HepG2 (cell line): ENCODE data around the gene LCE1A. TPM values are rescaled to one million over a fixed set of nuclear protein-coding genes. Genes with fewer than 3 reads are reported as not detected.

Experiments used
- ATAC-seq: fragments of 200-7000 bp; cut with Tn5 transposase; 3 replicates; pipeline ENCODE4 v1.9.1; 2020; ENCODE audit warnings: mild to moderate bottlenecking, moderate library complexity
- BruUV-seq: library from RNA; stranded (reverse); fragments of 400-500 nt; replicated peaks from 2 replicates; lab custom pipeline; 2021; lab: Mats Ljungman, UMichigan
- CTCF ChIA-PET: fragments of 300-600 bp; formaldehyde crosslinking; extraction: SDS; loops from one replicate; lab custom pipeline; 2021; ENCODE audit warnings: low total read pairs, inconsistent platforms, low intra/inter-chr PET ratio; lab: Yijun Ruan, JAX
- POLR2A ChIA-PET: fragments of 350-600 bp; sonication (Branson Sonifier 250); formaldehyde crosslinking; loops from one replicate; lab custom pipeline; 2020; ENCODE audit warnings: antibody characterized with exemption, inconsistent platforms; lab: Yijun Ruan, JAX
- DNase-seq: peaks from one replicate; pipeline ENCODE4 v3.0.0-alpha.2; 2015; ENCODE audit warnings: low spot score
- FAIRE-seq: peaks from 3 replicates; lab custom pipeline; 2011; peaks lifted over from hg19 to GRCh38; lab: Jason Lieb, UNC
- H2AFZ ChIP-seq: one replicate; pipeline ENCODE4 v1.6.1; 2011; ENCODE audit warnings: low read length, inconsistent platforms
- H3K27ac ChIP-seq: fragments of 300-600 bp; 3 replicates; pipeline ENCODE4 v1.8.0; 2011; ENCODE audit warnings: mixed run types, mild to moderate bottlenecking, mixed read lengths, low read length, inconsistent platforms; ENCODE audit not compliant: insufficient read depth; ENCODE audit errors: extremely low read length
- H3K27me3 ChIP-seq, 2 experiments: fragments of 200-600 bp in 1 of 2; 2 replicates in 1 of 2; 3 replicates in 1 of 2; pipeline versions ENCODE4 v1.6.0 to v1.8.0; 2011; ENCODE audit warnings: low read length in 2 of 2, mild to moderate bottlenecking in 2 of 2, moderate library complexity in 2 of 2, inconsistent platforms in 1 of 2; ENCODE audit not compliant: insufficient read depth in 2 of 2, control insufficient read depth in 1 of 2
- H3K36me3 ChIP-seq, 2 experiments: fragments of 200-600 bp in 1 of 2; replicated peaks in 1 of 2; 2 replicates in 1 of 2; 3 replicates in 1 of 2; pipeline versions ENCODE4 v1.5.1 to v1.8.0; 2011; ENCODE audit warnings: low read length in 2 of 2, inconsistent platforms in 1 of 2; ENCODE audit not compliant: insufficient read depth in 2 of 2, control insufficient read depth in 1 of 2
- H3K4me1 ChIP-seq: 2 replicates; pipeline ENCODE4 v1.5.1; 2012; ENCODE audit warnings: low read length, inconsistent platforms; ENCODE audit not compliant: insufficient read depth
- H3K4me2 ChIP-seq: 2 replicates; pipeline ENCODE4 v1.6.0; 2011; ENCODE audit warnings: low read depth, low read length, inconsistent platforms
- H3K4me3 ChIP-seq, 3 experiments: fragments of 200-600 bp in 1 of 3; sonication (generic), shearing (Covaris generic) in 1 of 3; replicated peaks in 1 of 3; 2 replicates each; pipeline ENCODE4 v1.5.1; 2011 to 2016; ENCODE audit warnings: low read length in 3 of 3, inconsistent platforms in 2 of 3, low read depth in 2 of 3, mild to moderate bottlenecking in 2 of 3, control low read depth in 1 of 3, mixed read lengths in 1 of 3; ENCODE audit not compliant: insufficient read depth in 1 of 3
- H3K79me2 ChIP-seq: one replicate; pipeline ENCODE4 v1.6.1; 2011; ENCODE audit warnings: low read length, inconsistent platforms; ENCODE audit not compliant: insufficient read depth
- H3K9ac ChIP-seq: 2 replicates; pipeline ENCODE4 v1.6.0; 2011; ENCODE audit warnings: mild to moderate bottlenecking, low read depth, low read length, inconsistent platforms; ENCODE audit not compliant: insufficient read depth
- H3K9me3 ChIP-seq: 2 replicates; pipeline ENCODE4 v1.5.1; 2012; ENCODE audit warnings: mild to moderate bottlenecking, low read length
- H4K20me1 ChIP-seq: 2 replicates; pipeline ENCODE4 v1.6.0; 2011; ENCODE audit warnings: inconsistent platforms, mild to moderate bottlenecking, low read length, moderate library complexity; ENCODE audit not compliant: insufficient read depth
- CBFB ChIP-seq: sonication (generic); formaldehyde crosslinking; IDR thresholded peaks from 2 replicates; pipeline ENCODE4 v1.4.0; 2020; ENCODE audit warnings: missing genetic modification reagents
- CBX5 ChIP-seq: sonication (generic); formaldehyde crosslinking; IDR thresholded peaks from 2 replicates; pipeline ENCODE4 v1.4.0; 2020; ENCODE audit warnings: missing genetic modification reagents, borderline replicate concordance
- HCFC1 ChIP-seq: fragments of 150-350 bp; IDR thresholded peaks from 2 replicates; pipeline ENCODE4 v1.6.1; 2014; ENCODE audit warnings: low read depth, low read length
- JUN ChIP-seq: sonication (generic); formaldehyde crosslinking; IDR thresholded peaks from 2 replicates; pipeline ENCODE4 v1.4.0; 2020; ENCODE audit warnings: mild to moderate bottlenecking, missing genetic modification reagents
- MAZ ChIP-seq, 2 experiments: sonication (generic) in 1 of 2; formaldehyde crosslinking in 1 of 2; IDR thresholded peaks; 2 replicates each; pipeline versions ENCODE4 v1.5.0 to v1.6.1; 2012 to 2020; ENCODE audit warnings: low read depth in 2 of 2, mild to moderate bottlenecking in 2 of 2, borderline replicate concordance in 1 of 2, improper control_type of control experiment in 1 of 2, low read length in 1 of 2, missing genetic modification reagents in 1 of 2, moderate library complexity in 1 of 2
- NFAT5 ChIP-seq: sonication (generic); formaldehyde crosslinking; IDR thresholded peaks from 2 replicates; pipeline ENCODE4 v1.4.0; 2020; ENCODE audit warnings: missing genetic modification reagents
- POLR2A ChIP-seq, 2 experiments: IDR thresholded peaks; 2 replicates each; pipeline ENCODE4 v1.6.1; 2011; ENCODE audit warnings: low read depth in 2 of 2, low read length in 2 of 2, mild to moderate bottlenecking in 1 of 2, moderate library complexity in 1 of 2; ENCODE audit not compliant: insufficient read depth in 1 of 2
- RELA ChIP-seq: sonication (generic); formaldehyde crosslinking; IDR thresholded peaks from 2 replicates; pipeline ENCODE4 v1.4.0; 2020; ENCODE audit warnings: missing genetic modification reagents
- SP1 ChIP-seq, 2 experiments: fragments of 450-650 bp in 1 of 2; sonication (generic) in 1 of 2; formaldehyde crosslinking in 1 of 2; IDR thresholded peaks; 2 replicates each; pipeline versions ENCODE4 v1.4.0 to v1.6.1; 2016 to 2020; ENCODE audit warnings: missing genetic modification reagents in 1 of 2
- ZNF530 ChIP-seq: sonication (generic); formaldehyde crosslinking; IDR thresholded peaks from 2 replicates; pipeline ENCODE4 v1.5.0; 2020; ENCODE audit warnings: low read depth, mild to moderate bottlenecking, missing genetic modification reagents
- ZNF761 ChIP-seq: sonication (generic); formaldehyde crosslinking; conservative IDR thresholded peaks from 2 replicates; pipeline ENCODE4 v1.4.0; 2020; ENCODE audit warnings: mild to moderate bottlenecking, missing genetic modification reagents
- ZNF841 ChIP-seq: sonication (generic); formaldehyde crosslinking; IDR thresholded peaks from 2 replicates; pipeline ENCODE4 v1.8.1; 2023; ENCODE audit warnings: missing genetic modification reagents, borderline replicate concordance
- WGBS: methylation state at CpG from one replicate; pipeline ENCODE4 v1.1.6; 2017; ENCODE audit warnings: low lambda C conversion rate; 5-methylcytosine and 5-hydroxymethylcytosine counted together
- in situ Hi-C: cut with HindIII; loops from 2 replicates; pipeline ENCODE4 v1.10.0; 2017; ENCODE audit warnings: low pct_unique_long_range_greater_than_20kb; ENCODE audit not compliant: extremely low pct_ligation_motif_present
- intact Hi-C: fragments of 100-400 bp; cut with micrococcal nuclease; formaldehyde crosslinking; loops from one replicate; pipeline ENCODE4 v1.10.0; 2022; ENCODE audit not compliant: unreplicated experiment
- polyA plus RNA-seq, 8 experiments: library from polyadenylated mRNA; depleted of rRNA in 3 of 8; stranded (reverse) in 7 of 8; unstranded in 1 of 8; fragments of >200 nt; fragmentation: Illumina TruSeq in 4 of 8; extraction: Trizol in 4 of 8; gene quantifications; 2 replicates each; pipeline versions ENCODE4 v1.2.1 to v1.2.3, GENCODE V29; 2011 to 2016; ENCODE audit warnings: low read depth in 4 of 8, missing spikeins in 1 of 8, mixed read lengths in 1 of 8; ENCODE audit not compliant: insufficient read depth in 1 of 8
- total RNA-seq, 5 experiments: library from RNA; depleted of rRNA; stranded (reverse); fragments of >200 nt; fragmentation: Illumina TruSeq; extraction: Trizol; gene quantifications; 2 replicates each; pipeline ENCODE4 v1.2.3, GENCODE V29; 2016; ENCODE audit warnings: low read depth in 1 of 5
- TF ChIP-seq, protein P1 (sequence below): sonication (generic); formaldehyde crosslinking; IDR thresholded peaks from 2 replicates; pipeline ENCODE4 v1.5.0; 2020; ENCODE audit warnings: mild to moderate bottlenecking, missing genetic modification reagents

The LCE1A gene
- total and polyA plus RNA-seq, 2 of the 13 experiments (the other 11 are each of a cell fraction or from before 2014, with no cell fraction given) = not detected

- TF ChIP-seq NFAT5 (no peak), POLR2A (IDR thresholded peaks at IDR 0.05; ENCODE audit: insufficient read depth in 1 of 2, low read depth in 2 of 2, low read length in 2 of 2) (no peak), ZNF761 (CRISPR knock-in tag) (no peak), RELA (no peak)
- TF ChIP-seq, protein P1, sequence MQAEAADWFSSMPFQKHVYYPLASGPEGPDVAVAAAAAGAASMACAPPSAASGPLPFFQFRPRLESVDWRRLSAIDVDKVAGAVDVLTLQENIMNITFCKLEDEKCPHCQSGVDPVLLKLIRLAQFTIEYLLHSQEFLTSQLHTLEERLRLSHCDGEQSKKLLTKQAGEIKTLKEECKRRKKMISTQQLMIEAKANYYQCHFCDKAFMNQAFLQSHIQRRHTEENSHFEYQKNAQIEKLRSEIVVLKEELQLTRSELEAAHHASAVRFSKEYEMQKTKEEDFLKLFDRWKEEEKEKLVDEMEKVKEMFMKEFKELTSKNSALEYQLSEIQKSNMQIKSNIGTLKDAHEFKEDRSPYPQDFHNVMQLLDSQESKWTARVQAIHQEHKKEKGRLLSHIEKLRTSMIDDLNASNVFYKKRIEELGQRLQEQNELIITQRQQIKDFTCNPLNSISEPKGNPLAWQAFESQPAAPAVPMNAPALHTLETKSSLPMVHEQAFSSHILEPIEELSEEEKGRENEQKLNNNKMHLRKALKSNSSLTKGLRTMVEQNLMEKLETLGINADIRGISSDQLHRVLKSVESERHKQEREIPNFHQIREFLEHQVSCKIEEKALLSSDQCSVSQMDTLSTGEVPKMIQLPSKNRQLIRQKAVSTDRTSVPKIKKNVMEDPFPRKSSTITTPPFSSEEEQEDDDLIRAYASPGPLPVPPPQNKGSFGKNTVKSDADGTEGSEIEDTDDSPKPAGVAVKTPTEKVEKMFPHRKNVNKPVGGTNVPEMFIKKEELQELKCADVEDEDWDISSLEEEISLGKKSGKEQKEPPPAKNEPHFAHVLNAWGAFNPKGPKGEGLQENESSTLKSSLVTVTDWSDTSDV (CRISPR knock-in tag) = no peak
Observed at GRCh38 chr1:152817309-152817708, 10.0 kb upstream of the LCE1A start (continued).

- Histone ChIP-seq H2AFZ (no peak overlapping the region), H3K4me2 (no peak overlapping the region), H3K9me3 (no peaks in the 10 kb centered on the region), H3K27ac (no peak overlapping the region), H3K36me3 (no peaks in the 10 kb centered on the region), H3K27me3 (no peaks in the 10 kb centered on the region), H3K9ac (no peak overlapping the region), H4K20me1 (no peaks in the 10 kb centered on the region), H3K4me1 (no peaks in the 10 kb centered on the region), H3K4me3 (no peak overlapping the region), H3K79me2 (no peaks in the 10 kb centered on the region)
- ATAC-seq (no peak), FAIRE-seq (no peak), DNase-seq (no peak)
- ChIA-PET POLR2A (no interaction called here), CTCF (no interaction called here)
- BruUV-seq = no TSS peak
- intact Hi-C loops = no loop called here
- in situ Hi-C loops = no loop called here
- TF ChIP-seq SP1 (IDR thresholded peaks at IDR 0.05) (no peak), SP1 (CRISPR knock-in tag; IDR thresholded peaks at IDR 0.05) (no peak), ZNF841 (CRISPR knock-in tag) (no peak), CBX5 (no peak), JUN (CRISPR knock-in tag) (no peak), CBFB (CRISPR knock-in tag) (no peak), MAZ (IDR thresholded peaks at IDR 0.05; ENCODE audit: borderline replicate concordance, low read depth, low read length) (no peak), MAZ (CRISPR knock-in tag; IDR thresholded peaks at IDR 0.05; ENCODE audit: low read depth) (no peak), ZNF530 (CRISPR knock-in tag) (no peak), HCFC1 (no peak)
- WGBS = under 1% methylated on average over 5 of the region's 5 CpGs
Observed at GRCh38 chr1:152823294-152823693, 4.0 kb upstream of the LCE1A start.
